ENCODE results near the gene RAB3C.

Gene RAB3C

GRCh38 chr5:58885260-58885659 lies 302.4 kb downstream of the RAB3C start:
- DNase-seq (ENCODE audit: low spot score) = no peak

GRCh38 chr5:58886315-58887207 lies 303.7 kb downstream of the RAB3C start:
- DNase-seq (ENCODE audit: low spot score) = peak; percentile 33

GRCh38 chr5:58887311-58887710 lies 304.4 kb downstream of the RAB3C start:
- no peak for DNase-seq (ENCODE audit: low spot score)

- no peak for DNase-seq (ENCODE audit: low spot score)
Measured at GRCh38 chr5:58887721-58888409, 305.0 kb downstream of the RAB3C start.

- DNase-seq (ENCODE audit: low spot score) = no peak
Measured at GRCh38 chr5:58890265-58890664, 307.4 kb downstream of the RAB3C start.

- no peak for DNase-seq (ENCODE audit: low spot score)
Measured at GRCh38 chr5:58890701-58891085, 307.8 kb downstream of the RAB3C start.

- DNase-seq (ENCODE audit: low spot score) = no peak
Measured at GRCh38 chr5:58891086-58891970, 308.5 kb downstream of the RAB3C start.

GRCh38 chr5:58891971-58892343 lies 309.1 kb downstream of the RAB3C start:
- DNase-seq (ENCODE audit: low spot score) = no peak

GRCh38 chr5:58893551-58893950 lies 310.7 kb downstream of the RAB3C start:
- no peak for DNase-seq (ENCODE audit: low spot score)

- DNase-seq (ENCODE audit: low spot score) = no peak
Measured at GRCh38 chr5:58898006-58898405, 315.1 kb downstream of the RAB3C start.

GRCh38 chr5:58898538-58898937 lies 315.7 kb downstream of the RAB3C start:
- no peak for DNase-seq (ENCODE audit: low spot score)

GRCh38 chr5:58901271-58901670 lies 318.4 kb downstream of the RAB3C start:
- no peak for DNase-seq (ENCODE audit: low spot score)

GRCh38 chr5:58902305-58902704 lies 319.4 kb downstream of the RAB3C start:
- DNase-seq (ENCODE audit: low spot score) = no peak

- DNase-seq (ENCODE audit: low spot score) = no peak
Measured at GRCh38 chr5:58902765-58903164, 319.9 kb downstream of the RAB3C start.

- DNase-seq (ENCODE audit: low spot score) = no peak
Measured at GRCh38 chr5:58904737-58905136, 321.9 kb downstream of the RAB3C start.

- DNase-seq (ENCODE audit: low spot score) = no peak
Measured at GRCh38 chr5:58905944-58906343, 323.1 kb downstream of the RAB3C start.
